Measurements from ENCODE around the gene TCF23.

TCF23 gene

GRCh38 chr2:27206346-27206745, 57.5 kb downstream of the TCF23 start:
- TF ChIP-seq, protein P1, sequence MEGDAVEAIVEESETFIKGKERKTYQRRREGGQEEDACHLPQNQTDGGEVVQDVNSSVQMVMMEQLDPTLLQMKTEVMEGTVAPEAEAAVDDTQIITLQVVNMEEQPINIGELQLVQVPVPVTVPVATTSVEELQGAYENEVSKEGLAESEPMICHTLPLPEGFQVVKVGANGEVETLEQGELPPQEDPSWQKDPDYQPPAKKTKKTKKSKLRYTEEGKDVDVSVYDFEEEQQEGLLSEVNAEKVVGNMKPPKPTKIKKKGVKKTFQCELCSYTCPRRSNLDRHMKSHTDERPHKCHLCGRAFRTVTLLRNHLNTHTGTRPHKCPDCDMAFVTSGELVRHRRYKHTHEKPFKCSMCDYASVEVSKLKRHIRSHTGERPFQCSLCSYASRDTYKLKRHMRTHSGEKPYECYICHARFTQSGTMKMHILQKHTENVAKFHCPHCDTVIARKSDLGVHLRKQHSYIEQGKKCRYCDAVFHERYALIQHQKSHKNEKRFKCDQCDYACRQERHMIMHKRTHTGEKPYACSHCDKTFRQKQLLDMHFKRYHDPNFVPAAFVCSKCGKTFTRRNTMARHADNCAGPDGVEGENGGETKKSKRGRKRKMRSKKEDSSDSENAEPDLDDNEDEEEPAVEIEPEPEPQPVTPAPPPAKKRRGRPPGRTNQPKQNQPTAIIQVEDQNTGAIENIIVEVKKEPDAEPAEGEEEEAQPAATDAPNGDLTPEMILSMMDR (conservative IDR thresholded peaks at IDR 0.05): no peak
- no peak for TF ChIP-seq ZFX (IDR thresholded peaks at IDR 0.05)
- H3K27ac ChIP-seq: no peak overlapping the region

Measured in C4-2B (cell line).